Endometrial microvascular endothelial cells (primary cell): ENCODE measurements around the gene ZG16. TPM values are rescaled to one million over a fixed set of nuclear protein-coding genes. Genes with fewer than 3 reads are reported as not detected.

Source experiments
- in situ Hi-C: cut with HindIII; loops from 2 replicates; pipeline ENCODE4 v1.10.0; 2017; ENCODE audit warnings: low sequenced_read_pairs, low pct_unique_long_range_greater_than_20kb; ENCODE audit errors: inconsistent ontology term
- total RNA-seq: library from RNA; depleted of rRNA; stranded (reverse); fragments of >200 nt; gene quantifications from one replicate; pipeline ENCODE4 v1.2.3, GENCODE V29; 2015; ENCODE audit errors: inconsistent ontology term

ZG16 gene
- total RNA-seq, 1 donor from 2014 or later, result not detected

- in situ Hi-C loops, result no loop called here
Observed at GRCh38 chr16:29815032-29815721, 37.1 kb downstream of the ZG16 start.

- in situ Hi-C loops, result no loop called here
Observed at GRCh38 chr16:29815793-29816693, 38.0 kb downstream of the ZG16 start, which contains the start of gene PAGR1. Gene PAGR1 (plus strand): TSS chr16:29816152. CDS start chr16:29816526, 374 bp downstream.

- in situ Hi-C loops, result no loop called here
Observed at GRCh38 chr16:29816694-29817441, 38.8 kb downstream of the ZG16 start.

GRCh38 chr16:29818082-29818481 lies 40.0 kb downstream of the ZG16 start:
- in situ Hi-C loops, result no loop called here

- in situ Hi-C loops, result no loop called here
Observed at GRCh38 chr16:29819506-29819905, 41.5 kb downstream of the ZG16 start.

GRCh38 chr16:29820271-29820701 lies 42.2 kb downstream of the ZG16 start, which contains the start of gene MVP:
Gene MVP (plus strand): TSS chr16:29820462. CDS start chr16:29830550, 10,088 bp downstream.
- in situ Hi-C loops, result no loop called here

- in situ Hi-C loops, result no loop called here
Observed at GRCh38 chr16:29820730-29821642, 42.9 kb downstream of the ZG16 start.

GRCh38 chr16:29821643-29822115 lies 43.6 kb downstream of the ZG16 start:
- in situ Hi-C loops, result no loop called here

- in situ Hi-C loops, result no loop called here
Observed at GRCh38 chr16:29824589-29825144, 46.6 kb downstream of the ZG16 start.

GRCh38 chr16:29825145-29826044 lies 47.3 kb downstream of the ZG16 start:
- in situ Hi-C loops, result no loop called here

GRCh38 chr16:29826342-29826695 lies 48.3 kb downstream of the ZG16 start:
- in situ Hi-C loops, result no loop called here

- in situ Hi-C loops, result no loop called here
Observed at GRCh38 chr16:29830774-29831173, 52.7 kb downstream of the ZG16 start.

GRCh38 chr16:29831490-29831889 lies 53.4 kb downstream of the ZG16 start:
- in situ Hi-C loops, result no loop called here
